Measurements from ENCODE around the gene MAPK8IP2. TPM values are rescaled to one million over a fixed set of nuclear protein-coding genes. Genes with fewer than 3 reads are reported as not detected.

Gene MAPK8IP2
- total and polyA plus RNA-seq, 7 donors = 0.12 to 0.34 (median 0.16) TPM

- peak overlapping the region; percentile 100 for H3K27ac ChIP-seq
- no peaks in the 10 kb centered on the region for H3K27me3 ChIP-seq (ENCODE audit: insufficient read depth in 3 of 3, low read length in 2 of 3)
- 5 to 8% (median 7%) methylated on average over 33 to 37 of the region's 37 CpGs for WGBS, 3 donors
- no peak for DNase-seq
- intact Hi-C loops (cut with DNase I) = loop anchor here in 1 of 2 donors (5.0 kb wide), 1 partner anchor 39 kb away; no protein-coding TSS in a partner anchor
- peaks cover 31% of the 10 kb centered on the region for H3K4me1 ChIP-seq
- TF ChIP-seq, protein P1, sequence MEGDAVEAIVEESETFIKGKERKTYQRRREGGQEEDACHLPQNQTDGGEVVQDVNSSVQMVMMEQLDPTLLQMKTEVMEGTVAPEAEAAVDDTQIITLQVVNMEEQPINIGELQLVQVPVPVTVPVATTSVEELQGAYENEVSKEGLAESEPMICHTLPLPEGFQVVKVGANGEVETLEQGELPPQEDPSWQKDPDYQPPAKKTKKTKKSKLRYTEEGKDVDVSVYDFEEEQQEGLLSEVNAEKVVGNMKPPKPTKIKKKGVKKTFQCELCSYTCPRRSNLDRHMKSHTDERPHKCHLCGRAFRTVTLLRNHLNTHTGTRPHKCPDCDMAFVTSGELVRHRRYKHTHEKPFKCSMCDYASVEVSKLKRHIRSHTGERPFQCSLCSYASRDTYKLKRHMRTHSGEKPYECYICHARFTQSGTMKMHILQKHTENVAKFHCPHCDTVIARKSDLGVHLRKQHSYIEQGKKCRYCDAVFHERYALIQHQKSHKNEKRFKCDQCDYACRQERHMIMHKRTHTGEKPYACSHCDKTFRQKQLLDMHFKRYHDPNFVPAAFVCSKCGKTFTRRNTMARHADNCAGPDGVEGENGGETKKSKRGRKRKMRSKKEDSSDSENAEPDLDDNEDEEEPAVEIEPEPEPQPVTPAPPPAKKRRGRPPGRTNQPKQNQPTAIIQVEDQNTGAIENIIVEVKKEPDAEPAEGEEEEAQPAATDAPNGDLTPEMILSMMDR (IDR thresholded peaks at IDR 0.05) = no peak
- peak overlapping the region; percentile 94 for H3K4me3 ChIP-seq
- no peaks in the 10 kb centered on the region for H3K9me3 ChIP-seq
- ATAC-seq = peak; percentile 18 to 34 (median 20)
- H3K36me3 ChIP-seq (ENCODE audit: insufficient read depth in 1 of 2, low read depth in 1 of 2) = peaks cover 0 to 15% of the 10 kb centered on the region in 2 donors
Observed at GRCh38 chr22:50583294-50583861, 17.2 kb upstream of the MAPK8IP2 start.

GRCh38 chr22:50584106-50585096, 16.2 kb upstream of the MAPK8IP2 start:
- Histone ChIP-seq H3K27ac (no peak overlapping the region), H3K4me1 (peaks cover 22% of the 10 kb centered on the region), H3K9me3 (no peaks in the 10 kb centered on the region), H3K27me3 (ENCODE audit: insufficient read depth in 3 of 3, low read length in 2 of 3) (no peaks in the 10 kb centered on the region), H3K4me3 (no peak overlapping the region), H3K36me3 (ENCODE audit: insufficient read depth in 1 of 2, low read depth in 1 of 2) (peaks cover 0 to 9% of the 10 kb centered on the region in 2 donors)
- DNase-seq (no peak), ATAC-seq (no peak)
- WGBS, 3 donors = 94 to 95% (median 95%) methylated on average over 23 of the region's 23 CpGs
- TF ChIP-seq, protein P1 (IDR thresholded peaks at IDR 0.05) = no peak
- intact Hi-C loops (cut with DNase I) = loop anchor here in 1 of 2 donors (5.0 kb wide), 1 partner anchor 38 kb away; no protein-coding TSS in a partner anchor

DNA sequence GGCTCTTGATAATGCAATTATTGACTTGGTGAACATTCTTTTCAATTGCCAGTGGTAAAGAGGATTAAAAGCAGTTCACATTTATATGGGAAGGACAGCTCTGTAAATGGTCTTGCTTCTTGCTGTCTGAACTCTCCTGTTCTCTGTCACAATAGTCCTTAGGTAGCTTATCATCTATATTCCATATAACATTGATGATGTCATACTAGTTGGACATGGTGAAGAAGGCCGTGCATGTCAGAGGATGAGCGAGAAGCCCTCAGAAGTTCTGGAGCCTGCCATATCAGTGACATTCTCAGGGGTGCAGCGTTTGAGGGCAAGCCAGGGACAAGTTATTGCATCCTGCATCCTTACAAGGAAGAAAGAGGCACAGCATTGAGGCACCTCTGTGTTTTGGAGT, 15.4 kb upstream of the MAPK8IP2 start:
- ATAC-seq (no peak), DNase-seq (no peak)
- WGBS, 3 donors = 87 to 95% (median 90%) methylated on average over 3 of the region's 3 CpGs

GRCh38 chr22:50585781-50586180, 14.8 kb upstream of the MAPK8IP2 start:
- DNase-seq (no peak), ATAC-seq (no peak)
- Histone ChIP-seq H3K36me3 (ENCODE audit: insufficient read depth in 1 of 2, low read depth in 1 of 2) (no peaks in the 10 kb centered on the region), H3K27me3 (ENCODE audit: insufficient read depth in 3 of 3, low read length in 2 of 3) (no peaks in the 10 kb centered on the region), H3K27ac (no peak overlapping the region), H3K9me3 (no peaks in the 10 kb centered on the region), H3K4me3 (no peak overlapping the region), H3K4me1 (peaks cover 18% of the 10 kb centered on the region)
- TF ChIP-seq, protein P1 (IDR thresholded peaks at IDR 0.05) = no peak
- 87 to 97% (median 94%) methylated on average over 8 of the region's 8 CpGs for WGBS, 3 donors
- intact Hi-C loops (cut with DNase I) = no loop called here

More for the DNA sequence above, 15.4 kb upstream of the MAPK8IP2 start:
- no peak overlapping the region for H3K27ac ChIP-seq
- H3K4me3 ChIP-seq = no peak overlapping the region
- H3K27me3 ChIP-seq (ENCODE audit: insufficient read depth in 3 of 3, low read length in 2 of 3) = no peaks in the 10 kb centered on the region
- H3K36me3 ChIP-seq (ENCODE audit: insufficient read depth in 1 of 2, low read depth in 1 of 2) = peaks cover 0 to 3% of the 10 kb centered on the region in 2 donors
- intact Hi-C loops (cut with DNase I) = no loop called here
- no peaks in the 10 kb centered on the region for H3K9me3 ChIP-seq
- TF ChIP-seq, protein P1 (IDR thresholded peaks at IDR 0.05) = no peak
- peaks cover 22% of the 10 kb centered on the region for H3K4me1 ChIP-seq

Data from psoas muscle (tissue), 8 donors.